Activated naive CD8-positive, alpha-beta T cell treated with anti-CD3 and anti-CD28 coated beads for 36 hours (primary cell): ENCODE data around the gene EPHB1. TPM values are rescaled to one million over a fixed set of nuclear protein-coding genes. Genes with fewer than 3 reads are reported as not detected.

Source experiments
- DNase-seq: peaks from one replicate; pipeline ENCODE4 v3.0.0; 2021
- H3K27ac Mint-ChIP-seq: one replicate; pipeline ENCODE4 v1.8.0; 2022; ENCODE audit warnings: mild to moderate bottlenecking, moderate library complexity, mixed read lengths
- H3K27me3 Mint-ChIP-seq: one replicate; pipeline ENCODE4 v1.8.0; 2022; ENCODE audit warnings: mild to moderate bottlenecking, mixed read lengths
- H3K36me3 Mint-ChIP-seq: one replicate; pipeline ENCODE4 v1.8.0; 2021; ENCODE audit warnings: mild to moderate bottlenecking, mixed read lengths
- H3K4me1 Mint-ChIP-seq: one replicate; pipeline ENCODE4 v1.8.0; 2021; ENCODE audit warnings: mixed read lengths
- H3K4me3 Mint-ChIP-seq: one replicate; pipeline ENCODE4 v1.8.0; 2022; ENCODE audit warnings: mild to moderate bottlenecking, moderate library complexity, mixed read lengths
- H3K9me3 Mint-ChIP-seq: one replicate; pipeline ENCODE4 v1.8.0; 2022; ENCODE audit warnings: mixed read lengths
- total RNA-seq, 2 experiments: library from RNA; stranded (reverse); gene quantifications; one replicate each; pipeline ENCODE4 v1.2.3, GENCODE V29; 2021

The EPHB1 gene
- total RNA-seq, 2 experiments from 2014 or later: not detected

GRCh38 chr3:134929976-134930375, 134.9 kb downstream of the EPHB1 start:
- H3K27ac Mint-ChIP-seq: no peak overlapping the region
- DNase-seq: no peak
- H3K36me3 Mint-ChIP-seq: no peaks in the 10 kb centered on the region
- no peaks in the 10 kb centered on the region for H3K4me1 Mint-ChIP-seq
- peaks cover 2% of the 10 kb centered on the region for H3K9me3 Mint-ChIP-seq
- no peaks in the 10 kb centered on the region for H3K27me3 Mint-ChIP-seq
- H3K4me3 Mint-ChIP-seq: no peak overlapping the region

DNA sequence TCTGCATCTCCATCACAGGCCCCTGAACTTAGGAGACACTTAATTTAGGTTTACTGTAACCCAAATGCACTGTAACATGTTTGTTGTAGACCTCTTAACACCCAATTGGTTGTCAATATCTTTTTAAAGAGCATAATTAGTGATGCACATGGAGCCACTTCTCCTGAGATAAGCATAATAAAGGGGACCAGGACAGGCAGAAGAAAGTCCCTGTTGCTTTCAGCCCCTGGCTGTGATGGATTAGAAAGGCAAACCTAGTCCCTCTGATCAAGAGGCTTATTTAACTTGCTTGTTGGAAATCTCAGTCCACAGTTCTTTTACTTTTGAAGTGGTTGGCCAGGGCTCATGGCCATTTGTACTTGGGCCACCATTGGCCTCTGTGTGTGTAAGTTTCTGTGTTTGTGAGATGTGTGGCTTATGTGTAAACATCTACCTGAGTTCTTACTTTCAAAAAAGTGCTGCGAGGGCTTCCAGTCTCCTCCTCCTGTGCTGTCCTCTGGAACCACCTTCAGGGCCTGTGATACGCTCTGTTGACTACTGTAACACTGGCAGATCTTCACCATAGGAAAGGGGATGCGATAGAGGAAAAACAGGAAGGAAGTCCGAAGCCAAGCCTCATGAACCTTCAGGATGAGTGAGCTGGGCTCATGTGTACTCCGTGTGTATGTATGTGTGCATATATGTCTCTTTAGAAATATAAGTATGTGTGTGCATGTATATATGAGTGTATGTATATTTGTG, 136.2 kb downstream of the EPHB1 start:
- no peak overlapping the region for H3K27ac Mint-ChIP-seq
- no peaks in the 10 kb centered on the region for H3K4me1 Mint-ChIP-seq
- DNase-seq: no peak
- H3K27me3 Mint-ChIP-seq: no peaks in the 10 kb centered on the region
- H3K9me3 Mint-ChIP-seq: no peaks in the 10 kb centered on the region
- no peaks in the 10 kb centered on the region for H3K36me3 Mint-ChIP-seq
- H3K4me3 Mint-ChIP-seq: no peak overlapping the region

GRCh38 chr3:134932035-134932434, 137.0 kb downstream of the EPHB1 start:
- no peak for DNase-seq
- H3K4me1 Mint-ChIP-seq: no peaks in the 10 kb centered on the region
- H3K4me3 Mint-ChIP-seq: no peak overlapping the region
- H3K36me3 Mint-ChIP-seq: no peaks in the 10 kb centered on the region
- no peak overlapping the region for H3K27ac Mint-ChIP-seq
- H3K9me3 Mint-ChIP-seq: no peaks in the 10 kb centered on the region
- H3K27me3 Mint-ChIP-seq: no peaks in the 10 kb centered on the region

GRCh38 chr3:134933997-134934396, 138.9 kb downstream of the EPHB1 start:
- DNase-seq: no peak
- Mint-ChIP-seq H3K36me3 (no peaks in the 10 kb centered on the region), H3K4me1 (no peaks in the 10 kb centered on the region), H3K27me3 (no peaks in the 10 kb centered on the region), H3K27ac (no peak overlapping the region), H3K4me3 (no peak overlapping the region), H3K9me3 (no peaks in the 10 kb centered on the region)

- Mint-ChIP-seq H3K9me3 (no peaks in the 10 kb centered on the region), H3K4me1 (no peaks in the 10 kb centered on the region), H3K4me3 (no peak overlapping the region), H3K27me3 (no peaks in the 10 kb centered on the region), H3K27ac (no peak overlapping the region), H3K36me3 (no peaks in the 10 kb centered on the region)
- DNase-seq: no peak
Observed at GRCh38 chr3:134934933-134935332, 139.9 kb downstream of the EPHB1 start.

- Mint-ChIP-seq H3K4me3 (no peak overlapping the region), H3K27ac (no peak overlapping the region), H3K36me3 (no peaks in the 10 kb centered on the region), H3K27me3 (peaks cover 4% of the 10 kb centered on the region), H3K9me3 (no peaks in the 10 kb centered on the region), H3K4me1 (no peaks in the 10 kb centered on the region)
- no peak for DNase-seq
Observed at GRCh38 chr3:134937256-134938028, 142.4 kb downstream of the EPHB1 start.

GRCh38 chr3:134938029-134938525, 143.0 kb downstream of the EPHB1 start:
- no peak for DNase-seq
- Mint-ChIP-seq H3K36me3 (no peaks in the 10 kb centered on the region), H3K27me3 (peaks cover 4% of the 10 kb centered on the region), H3K4me3 (no peak overlapping the region), H3K27ac (no peak overlapping the region), H3K9me3 (no peaks in the 10 kb centered on the region), H3K4me1 (no peaks in the 10 kb centered on the region)

GRCh38 chr3:134939978-134940377, 144.9 kb downstream of the EPHB1 start:
- no peak overlapping the region for H3K27ac Mint-ChIP-seq
- H3K4me1 Mint-ChIP-seq: no peaks in the 10 kb centered on the region
- H3K36me3 Mint-ChIP-seq: no peaks in the 10 kb centered on the region
- H3K9me3 Mint-ChIP-seq: no peaks in the 10 kb centered on the region
- H3K27me3 Mint-ChIP-seq: peaks cover 4% of the 10 kb centered on the region
- no peak overlapping the region for H3K4me3 Mint-ChIP-seq
- no peak for DNase-seq

- H3K36me3 Mint-ChIP-seq: no peaks in the 10 kb centered on the region
- peaks cover 4% of the 10 kb centered on the region for H3K27me3 Mint-ChIP-seq
- no peak overlapping the region for H3K27ac Mint-ChIP-seq
- H3K9me3 Mint-ChIP-seq: no peaks in the 10 kb centered on the region
- H3K4me1 Mint-ChIP-seq: no peaks in the 10 kb centered on the region
- H3K4me3 Mint-ChIP-seq: no peak overlapping the region
- no peak for DNase-seq
Observed at GRCh38 chr3:134941820-134942219, 146.8 kb downstream of the EPHB1 start.

GRCh38 chr3:134944429-134944828, 149.4 kb downstream of the EPHB1 start:
- H3K4me1 Mint-ChIP-seq: no peaks in the 10 kb centered on the region
- no peak for DNase-seq

GRCh38 chr3:134949150-134949549, 154.1 kb downstream of the EPHB1 start:
- H3K27ac Mint-ChIP-seq: no peak overlapping the region
- H3K4me3 Mint-ChIP-seq: no peak overlapping the region
- no peaks in the 10 kb centered on the region for H3K9me3 Mint-ChIP-seq
- H3K36me3 Mint-ChIP-seq: no peaks in the 10 kb centered on the region
- H3K4me1 Mint-ChIP-seq: no peaks in the 10 kb centered on the region
- DNase-seq: no peak
- no peaks in the 10 kb centered on the region for H3K27me3 Mint-ChIP-seq

More at GRCh38 chr3:134944429-134944828, 149.4 kb downstream of the EPHB1 start:
- Mint-ChIP-seq H3K4me3 (no peak overlapping the region), H3K27ac (no peak overlapping the region), H3K36me3 (no peaks in the 10 kb centered on the region), H3K9me3 (no peaks in the 10 kb centered on the region), H3K27me3 (peaks cover 4% of the 10 kb centered on the region)

GRCh38 chr3:134952371-134952770, 157.3 kb downstream of the EPHB1 start:
- no peak for DNase-seq
- Mint-ChIP-seq H3K4me3 (no peak overlapping the region), H3K27me3 (no peaks in the 10 kb centered on the region), H3K36me3 (no peaks in the 10 kb centered on the region), H3K9me3 (no peaks in the 10 kb centered on the region), H3K27ac (no peak overlapping the region), H3K4me1 (no peaks in the 10 kb centered on the region)

DNA sequence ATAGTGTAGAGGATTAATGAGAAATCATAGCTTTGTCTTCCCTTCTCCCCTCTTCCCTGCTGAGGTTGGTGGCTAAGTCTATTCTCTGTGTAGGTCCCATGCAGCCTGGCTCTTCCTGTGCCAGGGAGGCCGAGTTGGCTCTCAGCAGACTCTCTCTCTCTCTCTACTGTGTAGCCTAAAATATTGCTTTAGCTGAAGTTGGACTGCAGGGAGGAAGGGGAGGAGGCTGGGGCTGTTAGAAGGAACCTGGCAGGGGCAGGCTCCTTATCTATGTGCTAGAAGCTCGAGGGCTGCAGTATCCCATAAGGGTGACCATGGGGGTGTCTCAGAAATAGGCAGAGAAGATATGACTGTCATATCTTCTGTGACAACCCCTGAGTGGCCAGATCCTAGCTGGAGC, 160.8 kb downstream of the EPHB1 start:
- no peaks in the 10 kb centered on the region for H3K4me1 Mint-ChIP-seq
- H3K4me3 Mint-ChIP-seq: no peak overlapping the region
- no peaks in the 10 kb centered on the region for H3K9me3 Mint-ChIP-seq
- DNase-seq: no peak
- no peak overlapping the region for H3K27ac Mint-ChIP-seq
- no peaks in the 10 kb centered on the region for H3K36me3 Mint-ChIP-seq
- no peaks in the 10 kb centered on the region for H3K27me3 Mint-ChIP-seq

GRCh38 chr3:134956395-134956794, 161.3 kb downstream of the EPHB1 start:
- DNase-seq: no peak
- H3K27me3 Mint-ChIP-seq: no peaks in the 10 kb centered on the region
- H3K36me3 Mint-ChIP-seq: no peaks in the 10 kb centered on the region
- no peak overlapping the region for H3K27ac Mint-ChIP-seq
- H3K9me3 Mint-ChIP-seq: no peaks in the 10 kb centered on the region
- no peak overlapping the region for H3K4me3 Mint-ChIP-seq
- no peaks in the 10 kb centered on the region for H3K4me1 Mint-ChIP-seq

GRCh38 chr3:134956844-134957243, 161.8 kb downstream of the EPHB1 start:
- DNase-seq: no peak
- Mint-ChIP-seq H3K4me3 (no peak overlapping the region), H3K36me3 (no peaks in the 10 kb centered on the region), H3K4me1 (no peaks in the 10 kb centered on the region), H3K27ac (no peak overlapping the region), H3K9me3 (no peaks in the 10 kb centered on the region), H3K27me3 (no peaks in the 10 kb centered on the region)

- no peak for DNase-seq
- Mint-ChIP-seq H3K36me3 (no peaks in the 10 kb centered on the region), H3K9me3 (no peaks in the 10 kb centered on the region), H3K27me3 (no peaks in the 10 kb centered on the region), H3K4me1 (no peaks in the 10 kb centered on the region), H3K27ac (no peak overlapping the region), H3K4me3 (no peak overlapping the region)
Observed at GRCh38 chr3:134959516-134959915, 164.5 kb downstream of the EPHB1 start.
